Stimulated activated CD8-positive, alpha-beta memory T cell treated with anti-CD3 and anti-CD28 coated beads, Interleukin-15, amount 100 ng/mL, for 1 hour (primary cell): ENCODE results near the gene COQ5.
A peak's percentile ranks its signal among the peaks of the same experiment; 100 is the strongest.
"Not testable (repeated sequence)": the region's sequence is repeated elsewhere in the genome, so short reads cannot be mapped to it uniquely, and the experiment has no call there.

Experiments
- DNase-seq: peaks from one replicate; pipeline ENCODE4 v3.0.0-alpha.2; 2020; ENCODE audit warnings: low read depth

COQ5 gene

GRCh38 chr12:120528861-120529525 lies at the start of gene COQ5:
COQ5 (minus strand) TSS chr12:120529158; CDS start chr12:120529141, 17 bp downstream.
- peak; percentile 72 for DNase-seq

- DNase-seq: no peak
Measured at GRCh38 chr12:120574106-120574505, 45.1 kb upstream of the COQ5 start.

GRCh38 chr12:120573560-120573959 lies 44.6 kb upstream of the COQ5 start:
- DNase-seq: no peak

- DNase-seq: no peak
Measured at GRCh38 chr12:120571299-120571698, 42.3 kb upstream of the COQ5 start.

GRCh38 chr12:120563495-120563894 lies 34.5 kb upstream of the COQ5 start:
- DNase-seq: no peak

- no peak for DNase-seq
Measured at GRCh38 chr12:120562906-120563305, 33.9 kb upstream of the COQ5 start.

- DNase-seq: no peak
Measured at GRCh38 chr12:120557589-120557988, 28.6 kb upstream of the COQ5 start.

GRCh38 chr12:120554678-120555077 lies 25.7 kb upstream of the COQ5 start:
- no peak for DNase-seq

- DNase-seq: no peak
Measured at GRCh38 chr12:120546050-120546386, 17.1 kb upstream of the COQ5 start.

- no peak for DNase-seq
Measured at GRCh38 chr12:120544691-120545090, 15.7 kb upstream of the COQ5 start.

GRCh38 chr12:120542166-120542565 lies 13.2 kb upstream of the COQ5 start:
- DNase-seq: no peak

- no peak for DNase-seq
Measured at GRCh38 chr12:120540445-120540844, 11.5 kb upstream of the COQ5 start.

- DNase-seq: no peak
Measured at GRCh38 chr12:120539303-120539702, 10.3 kb upstream of the COQ5 start.

- DNase-seq: no peak
Measured at GRCh38 chr12:120538281-120539156, 9.6 kb upstream of the COQ5 start.

GRCh38 chr12:120537856-120538220 lies 8.9 kb upstream of the COQ5 start:
- no peak for DNase-seq

GRCh38 chr12:120536064-120536791 lies 7.3 kb upstream of the COQ5 start:
- peak; percentile 4 for DNase-seq

GRCh38 chr12:120534703-120535655 lies 6.0 kb upstream of the COQ5 start:
- peak; percentile 5 for DNase-seq

GRCh38 chr12:120534203-120534702 lies 5.3 kb upstream of the COQ5 start, which contains the start of gene RNF10:
RNF10 (plus strand) TSS chr12:120534356; CDS start chr12:120534812, 456 bp downstream.
- peak; percentile 53 for DNase-seq

GRCh38 chr12:120532701-120533238 lies 3.8 kb upstream of the COQ5 start:
- no peak for DNase-seq

GRCh38 chr12:120530418-120530761 lies 1.4 kb upstream of the COQ5 start:
- not testable (repeated sequence) for DNase-seq
